GM19240 (cell line): ENCODE data around the gene LIMS3.
"Not testable (repeated sequence)": the region's sequence is repeated elsewhere in the genome, so short reads cannot be mapped to it uniquely, and the experiment has no call there.

Source experiments
- DNase-seq: peaks from one replicate; pipeline ENCODE4 v3.0.0; 2011; ENCODE audit warnings: low spot score; ENCODE audit not compliant: insufficient read length

LIMS3 gene

DNA sequence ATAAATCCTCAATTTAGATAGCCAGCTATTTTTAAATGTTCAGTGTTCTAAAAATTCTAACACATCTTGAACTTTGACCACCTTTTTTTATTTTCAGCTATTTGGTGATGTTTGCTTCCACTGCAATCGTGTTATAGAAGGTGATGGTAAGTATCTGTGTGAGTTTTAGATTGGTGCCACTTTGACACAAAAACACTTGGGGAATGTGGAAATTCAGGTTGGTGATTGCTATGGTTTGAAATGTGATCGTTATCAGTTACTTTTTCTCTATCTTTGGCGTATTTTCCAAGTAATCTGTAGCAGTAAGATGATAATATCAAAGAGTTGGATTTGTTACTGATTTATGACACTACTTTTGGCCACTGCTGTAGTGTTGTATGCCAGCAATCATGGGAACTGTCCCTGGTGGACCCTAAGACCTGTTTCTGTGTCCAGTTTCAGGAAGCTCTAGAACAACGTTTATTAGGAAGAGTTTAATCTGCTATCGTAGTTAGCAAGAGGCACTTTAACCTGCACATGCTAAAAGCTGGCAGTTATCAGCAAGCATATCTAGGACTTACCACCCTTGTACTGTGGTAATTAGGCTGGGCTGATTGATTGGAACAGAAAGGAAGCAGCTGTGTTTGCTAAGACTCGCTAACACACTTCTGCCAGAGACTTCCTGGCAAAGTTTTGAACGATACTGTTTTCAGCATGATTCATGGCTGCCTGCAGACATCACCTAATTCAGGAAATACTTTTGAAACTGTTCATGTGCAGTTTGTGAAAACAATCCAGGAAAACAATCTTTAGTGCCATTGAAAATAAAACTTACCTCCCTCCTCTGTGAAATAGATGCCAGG is 23.3 kb downstream of the LIMS3 start:
- not testable (repeated sequence) for DNase-seq

GRCh38 chr2:109924481-109924880 is 26.0 kb downstream of the LIMS3 start:
- DNase-seq: not testable (repeated sequence)

DNA sequence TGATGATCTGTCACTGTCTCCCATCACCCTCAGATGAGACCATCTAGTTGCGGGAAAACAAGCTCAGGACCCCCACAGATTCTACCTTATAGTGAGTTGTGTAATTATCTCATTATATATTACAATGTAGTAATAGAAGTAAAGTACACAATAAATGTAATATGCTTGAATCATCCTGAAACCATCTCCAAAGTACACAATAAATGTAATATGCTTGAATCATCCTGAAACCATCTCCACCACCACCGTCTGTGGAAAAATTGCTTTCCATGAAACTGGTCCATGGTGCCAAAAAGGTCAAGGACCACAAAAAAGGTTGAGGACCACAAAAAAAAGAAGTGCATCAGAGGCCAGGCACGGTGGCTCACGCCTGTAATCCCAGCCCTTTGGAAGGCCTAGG is 29.3 kb downstream of the LIMS3 start:
- not testable (repeated sequence) for DNase-seq

GRCh38 chr2:109929222-109929621 is 30.7 kb downstream of the LIMS3 start:
- DNase-seq: not testable (repeated sequence)

GRCh38 chr2:109936534-109936933 is 38.0 kb downstream of the LIMS3 start:
- not testable (repeated sequence) for DNase-seq

- DNase-seq: not testable (repeated sequence)
Observed at GRCh38 chr2:109945362-109945761, 46.9 kb downstream of the LIMS3 start.

DNA sequence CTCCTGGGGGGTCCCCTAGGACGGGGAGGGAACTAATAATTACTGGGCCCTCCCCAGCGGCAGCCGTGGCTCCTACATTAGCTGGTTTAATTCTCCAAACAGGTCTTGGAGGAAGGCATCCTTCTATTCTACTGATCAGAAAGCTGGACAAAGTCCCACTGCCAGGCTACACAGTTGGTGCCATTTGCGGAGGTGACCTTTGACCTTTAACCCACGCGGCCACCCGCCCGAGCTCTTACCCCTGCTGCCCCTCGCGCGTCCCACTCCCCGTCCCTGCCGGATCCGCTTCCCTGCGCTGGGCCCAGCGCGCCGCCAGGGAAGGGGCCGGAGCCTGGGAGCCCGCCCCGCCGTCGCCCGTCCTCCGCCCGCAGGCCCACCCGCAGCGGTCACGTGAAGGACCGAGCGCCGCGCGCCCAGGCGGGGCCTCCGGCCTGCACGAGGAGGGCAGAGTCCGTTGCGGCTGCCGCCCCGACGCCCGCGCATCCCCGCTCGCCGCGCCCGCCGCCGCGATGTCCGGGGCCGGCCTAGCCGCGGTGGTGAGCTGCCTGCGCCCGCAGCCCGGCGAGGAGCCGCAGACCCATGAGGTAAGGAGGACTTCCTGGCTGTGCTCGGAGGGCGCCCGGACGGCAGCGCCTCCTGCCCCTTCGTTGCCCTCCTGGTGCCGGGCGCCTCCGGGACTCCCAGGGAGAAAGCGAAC is 48.9 kb downstream of the LIMS3 start:
- not testable (repeated sequence) for DNase-seq

- not testable (repeated sequence) for DNase-seq
Observed at GRCh38 chr2:109947959-109948520, 49.6 kb downstream of the LIMS3 start.

GRCh38 chr2:109950146-109950843 is 51.8 kb downstream of the LIMS3 start:
- DNase-seq: not testable (repeated sequence)

GRCh38 chr2:109963942-109964341 is 65.5 kb downstream of the LIMS3 start:
- not testable (repeated sequence) for DNase-seq

DNA sequence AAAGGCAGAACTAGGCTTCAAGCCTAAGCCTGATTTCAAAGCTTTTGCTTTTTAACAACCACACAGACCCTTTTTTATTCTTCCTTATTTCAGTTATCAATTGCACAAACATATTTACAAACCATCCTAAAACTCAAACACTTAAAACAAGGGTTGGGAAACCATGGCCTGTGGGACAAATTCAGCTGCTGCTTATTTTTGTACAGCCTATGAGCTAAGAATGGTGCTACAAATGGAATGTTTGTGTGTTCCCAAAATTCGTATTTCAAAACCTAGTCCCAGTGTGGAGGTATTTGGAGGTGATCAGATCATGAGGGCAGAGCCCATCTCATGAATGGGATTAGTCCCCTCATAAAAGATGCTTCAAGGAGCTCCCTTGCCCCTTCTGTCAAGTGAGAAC is 67.0 kb downstream of the LIMS3 start:
- DNase-seq: not testable (repeated sequence)

DNA sequence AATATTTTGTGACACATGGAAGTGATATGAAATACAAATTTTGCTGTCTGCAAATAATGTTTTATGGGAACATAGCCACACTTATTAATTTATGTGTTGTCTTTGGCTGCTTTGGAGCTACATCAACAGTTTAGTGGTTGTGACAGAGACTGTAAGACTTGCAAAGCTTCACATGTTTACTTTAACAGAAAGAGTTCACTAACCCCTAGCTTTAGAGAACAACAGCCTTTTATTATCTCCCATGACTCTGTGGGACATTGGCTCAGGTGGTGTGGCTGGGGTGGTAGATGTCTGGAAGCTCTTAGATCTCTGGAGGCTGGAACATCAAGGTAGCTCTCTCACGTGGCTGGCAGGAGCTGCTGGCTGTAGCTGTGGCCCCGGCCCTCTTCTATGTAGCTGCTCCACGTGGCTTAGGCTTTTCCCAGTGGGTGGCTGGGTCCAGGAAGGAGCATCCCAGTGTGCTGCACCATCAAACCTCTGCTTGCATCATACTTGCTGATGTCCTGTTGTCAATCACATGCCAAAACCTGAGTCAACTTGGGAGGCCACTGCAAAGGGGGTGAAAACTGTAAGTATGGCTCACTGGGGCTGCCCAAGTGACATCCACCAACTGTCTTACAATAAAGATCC is 67.7 kb downstream of the LIMS3 start:
- not testable (repeated sequence) for DNase-seq

DNA sequence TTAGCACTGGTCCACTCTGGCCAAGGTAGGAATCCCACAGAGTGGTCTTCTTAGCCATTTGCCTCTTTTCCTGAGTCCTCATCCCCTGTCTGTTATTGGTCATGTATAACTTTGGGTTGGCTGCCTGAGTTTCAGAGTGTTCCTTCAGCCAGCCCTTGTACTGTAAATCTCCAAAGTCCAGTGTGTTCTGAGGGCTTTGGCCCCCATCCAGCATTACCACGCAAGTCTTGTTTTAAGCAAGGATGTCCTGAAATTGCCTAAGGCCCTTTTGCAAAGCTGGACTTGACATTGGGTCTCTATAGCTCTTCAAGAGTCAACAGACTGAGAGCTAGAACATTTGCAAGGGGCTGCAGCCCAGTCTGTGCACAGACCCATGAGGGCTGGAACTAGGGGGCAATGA is 68.4 kb downstream of the LIMS3 start:
- not testable (repeated sequence) for DNase-seq

DNA sequence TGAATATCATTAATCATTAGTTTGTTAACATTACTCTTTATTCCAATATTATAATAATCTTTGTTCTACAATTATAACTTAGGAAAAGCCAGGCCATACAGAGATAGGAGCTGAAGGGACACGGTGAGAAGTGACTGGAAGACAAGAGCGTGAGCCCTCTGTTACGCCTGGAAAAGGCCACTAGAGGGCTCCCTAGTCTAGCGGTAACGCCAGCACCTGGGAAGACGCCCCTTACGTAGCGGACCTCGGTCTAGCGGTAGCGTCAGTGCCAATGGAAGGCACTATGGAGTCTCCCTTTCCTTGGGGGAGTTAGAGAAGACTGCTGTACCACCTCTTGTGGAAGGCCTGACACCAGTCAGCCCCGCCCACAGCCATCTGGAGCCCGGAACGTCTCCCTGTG is 71.4 kb downstream of the LIMS3 start:
- not testable (repeated sequence) for DNase-seq

DNA sequence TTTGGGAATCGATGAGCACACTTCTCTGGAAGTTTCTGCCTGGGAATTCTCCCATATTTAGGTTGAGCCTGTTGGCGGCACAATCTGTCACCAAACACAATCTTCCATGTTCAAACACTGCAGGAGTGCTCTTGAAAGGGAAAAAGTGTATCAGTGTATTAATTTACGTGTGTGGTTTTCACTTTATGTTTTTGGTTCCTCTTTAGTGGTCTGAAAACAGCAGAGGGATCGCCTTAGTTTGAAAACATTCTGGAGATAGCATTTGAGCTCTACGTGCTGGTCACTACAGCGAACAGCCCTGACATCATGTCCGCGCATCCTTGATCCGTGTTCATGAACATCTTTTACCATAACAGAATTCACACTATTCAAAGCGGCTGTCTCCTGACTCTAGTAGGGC is 73.2 kb downstream of the LIMS3 start:
- not testable (repeated sequence) for DNase-seq
